Neural progenitor cell (in vitro differentiated cells): Measurements from ENCODE around the gene DOCK11. TPM values are rescaled to one million over a fixed set of nuclear protein-coding genes. Genes with fewer than 3 reads are reported as not detected.

Source experiments
- DNase-seq: peaks from one replicate; pipeline ENCODE4 v3.0.0-alpha.2; 2016; ENCODE audit warnings: low spot score
- H2AFZ ChIP-seq: fragments of 200-600 bp; sonication (generic); replicated peaks from 2 replicates; pipeline ENCODE4 v1.6.1; 2016; ENCODE audit warnings: antibody characterized with exemption
- H3F3A ChIP-seq: fragments of 200-600 bp; sonication (generic); 2 replicates; pipeline ENCODE4 v1.6.1; 2016; ENCODE audit warnings: antibody characterized with exemption, low read depth
- H3K27ac ChIP-seq: fragments of 200-600 bp; sonication (generic); 2 replicates; pipeline ENCODE4 v1.5.1; 2016; ENCODE audit warnings: mild to moderate bottlenecking
- H3K27me3 ChIP-seq: fragments of 200-600 bp; sonication (generic); 2 replicates; pipeline ENCODE4 v1.6.1; 2016; ENCODE audit warnings: mild to moderate bottlenecking, moderate library complexity
- H3K36me3 ChIP-seq: fragments of 200-600 bp; sonication (generic); 2 replicates; pipeline ENCODE4 v1.5.1; 2016
- H3K4me1 ChIP-seq: fragments of 200-600 bp; sonication (generic); 2 replicates; pipeline ENCODE4 v1.6.1; 2016; ENCODE audit warnings: mixed run types
- H3K4me2 ChIP-seq: fragments of 200-600 bp; sonication (generic); 2 replicates; pipeline ENCODE4 v1.6.1; 2016
- H3K4me3 ChIP-seq: fragments of 200-600 bp; sonication (generic); 2 replicates; pipeline ENCODE4 v1.5.1; 2016
- H3K79me2 ChIP-seq: fragments of 200-600 bp; sonication (generic); 2 replicates; pipeline ENCODE4 v1.6.1; 2016; ENCODE audit warnings: low read depth
- H3K9ac ChIP-seq: fragments of 200-600 bp; sonication (generic); 2 replicates; pipeline ENCODE4 v1.6.1; 2016
- H3K9me3 ChIP-seq: fragments of 200-600 bp; sonication (generic); 2 replicates; pipeline ENCODE4 v1.5.1; 2016; ENCODE audit warnings: low read depth
- H4K20me1 ChIP-seq: fragments of 200-600 bp; sonication (generic); 2 replicates; pipeline ENCODE4 v1.6.1; 2016; ENCODE audit warnings: low read depth
- H3K27ac Mint-ChIP-seq: 3 replicates; pipeline ENCODE4 v1.8.0; 2021; ENCODE audit warnings: mixed read lengths
- H3K27me3 Mint-ChIP-seq: 2 replicates; pipeline ENCODE4 v1.8.0; 2022; ENCODE audit warnings: low read depth, mild to moderate bottlenecking, inconsistent platforms, moderate library complexity, mixed read lengths; ENCODE audit not compliant: insufficient read depth
- H3K36me3 Mint-ChIP-seq: 3 replicates; pipeline ENCODE4 v1.8.0; 2021; ENCODE audit warnings: mixed read lengths
- H3K4me1 Mint-ChIP-seq: 3 replicates; pipeline ENCODE4 v1.8.0; 2021; ENCODE audit warnings: mixed read lengths
- H3K4me3 Mint-ChIP-seq: 3 replicates; pipeline ENCODE4 v1.8.0; 2021; ENCODE audit warnings: mild to moderate bottlenecking, moderate library complexity, mixed read lengths
- H3K9me3 Mint-ChIP-seq: 3 replicates; pipeline ENCODE4 v1.8.0; 2020; ENCODE audit warnings: mixed read lengths
- CTCF ChIP-seq: fragments of 200-600 bp; sonication (generic); IDR thresholded peaks from 2 replicates; pipeline ENCODE4 v1.5.1; 2017; ENCODE audit warnings: antibody characterized with exemption, mild to moderate bottlenecking
- EZH2 ChIP-seq: fragments of 200-600 bp; sonication (generic); IDR thresholded peaks from 2 replicates; pipeline ENCODE4 v1.6.1; 2017; ENCODE audit warnings: antibody characterized with exemption, mild to moderate bottlenecking, moderate library complexity
- EZH2phosphoT487 ChIP-seq: fragments of 200-600 bp; sonication (generic); IDR thresholded peaks from 2 replicates; pipeline ENCODE4 v1.6.1; 2017; ENCODE audit warnings: antibody characterized with exemption
- total RNA-seq: library from RNA; depleted of rRNA; stranded (reverse); fragments of >200 nt; gene quantifications from 2 replicates; pipeline ENCODE4 v1.2.3, GENCODE V29; 2015; ENCODE audit warnings: low replicate concordance

The DOCK11 gene
- total RNA-seq, 1 donor from 2014 or later, result 20.9 TPM

- H2AFZ ChIP-seq, result no peak overlapping the region
- peak; percentile 37 for DNase-seq
- H3K4me3 ChIP-seq, result peak overlapping the region; percentile 23
- Mint-ChIP-seq H3K27me3 (no peaks in the 10 kb centered on the region), H3K9me3 (peaks cover 15% of the 10 kb centered on the region), H3K4me3 (peak overlapping the region; percentile 67), H3K36me3 (peaks cover 14% of the 10 kb centered on the region), H3K4me1 (peaks cover 44% of the 10 kb centered on the region), H3K27ac (peak overlapping the region; percentile 96)
- H3K4me1 ChIP-seq, result peaks cover 14% of the 10 kb centered on the region
- no peaks in the 10 kb centered on the region for H3K79me2 ChIP-seq
- no peaks in the 10 kb centered on the region for H3F3A ChIP-seq
- no peaks in the 10 kb centered on the region for H4K20me1 ChIP-seq
- no peak overlapping the region for H3K9ac ChIP-seq
- peak overlapping the region; percentile 56 for H3K4me2 ChIP-seq
- H3K27me3 ChIP-seq, result no peaks in the 10 kb centered on the region
- H3K36me3 ChIP-seq, result no peaks in the 10 kb centered on the region
- no peak overlapping the region for H3K27ac ChIP-seq
- TF ChIP-seq EZH2phosphoT487 (no peak), CTCF (no peak), EZH2 (no peak)
- no peaks in the 10 kb centered on the region for H3K9me3 ChIP-seq
Measured at GRCh38 chrX:118534716-118535493, 39.3 kb downstream of the DOCK11 start.

- Mint-ChIP-seq H3K27ac (peak overlapping the region; percentile 87), H3K36me3 (peaks cover 5% of the 10 kb centered on the region)
Measured at GRCh38 chrX:118536204-118536603, 40.6 kb downstream of the DOCK11 start.

GRCh38 chrX:118536687-118537461 lies 41.3 kb downstream of the DOCK11 start:
- Histone ChIP-seq H2AFZ (no peak overlapping the region), H3K27me3 (no peaks in the 10 kb centered on the region), H3K4me2 (no peak overlapping the region), H3K36me3 (no peaks in the 10 kb centered on the region), H3F3A (no peaks in the 10 kb centered on the region), H3K4me3 (no peak overlapping the region), H3K4me1 (peaks cover 14% of the 10 kb centered on the region), H4K20me1 (no peaks in the 10 kb centered on the region), H3K9ac (no peak overlapping the region), H3K9me3 (no peaks in the 10 kb centered on the region), H3K27ac (no peak overlapping the region), H3K79me2 (no peaks in the 10 kb centered on the region)
- Mint-ChIP-seq H3K27me3 (no peaks in the 10 kb centered on the region), H3K36me3 (peaks cover 4% of the 10 kb centered on the region), H3K4me3 (no peak overlapping the region), H3K9me3 (peaks cover 11% of the 10 kb centered on the region), H3K4me1 (peaks cover 44% of the 10 kb centered on the region), H3K27ac (peak overlapping the region; percentile 87)
- TF ChIP-seq CTCF (peak; percentile 47), EZH2 (no peak)
- DNase-seq, result peak; percentile 20

More at GRCh38 chrX:118536204-118536603, 40.6 kb downstream of the DOCK11 start:
- no peak overlapping the region for H3K4me2 ChIP-seq
- no peaks in the 10 kb centered on the region for H3K9me3 ChIP-seq
- no peaks in the 10 kb centered on the region for H3F3A ChIP-seq
- H4K20me1 ChIP-seq, result no peaks in the 10 kb centered on the region
- H3K9ac ChIP-seq, result no peak overlapping the region
- no peak for DNase-seq
- H3K27me3 Mint-ChIP-seq, result no peaks in the 10 kb centered on the region
- peaks cover 44% of the 10 kb centered on the region for H3K4me1 Mint-ChIP-seq
- TF ChIP-seq EZH2phosphoT487 (no peak), EZH2 (no peak), CTCF (no peak)
- no peak overlapping the region for H3K27ac ChIP-seq
- H2AFZ ChIP-seq, result no peak overlapping the region
- H3K4me3 ChIP-seq, result no peak overlapping the region
- H3K36me3 ChIP-seq, result no peaks in the 10 kb centered on the region
- H3K27me3 ChIP-seq, result no peaks in the 10 kb centered on the region
- no peak overlapping the region for H3K4me3 Mint-ChIP-seq
- peaks cover 14% of the 10 kb centered on the region for H3K9me3 Mint-ChIP-seq
- H3K4me1 ChIP-seq, result peaks cover 14% of the 10 kb centered on the region
- H3K79me2 ChIP-seq, result no peaks in the 10 kb centered on the region
